ENCODE data around the gene FERMT2. TPM values are rescaled to one million over a fixed set of nuclear protein-coding genes. Genes with fewer than 3 reads are reported as not detected.

Gene FERMT2
- total RNA-seq, 1 donor from 2014 or later, result 206 TPM

GRCh38 chr14:52827426-52827825 lies 123.4 kb downstream of the FERMT2 start:
- DNase-seq (ENCODE audit: low spot score), result no peak

- no peak for DNase-seq (ENCODE audit: low spot score)
These were observed 125.8 kb downstream of the FERMT2 start for GRCh38 chr14:52825085-52825484.

- DNase-seq (ENCODE audit: low spot score), result no peak
These were observed 126.4 kb downstream of the FERMT2 start for GRCh38 chr14:52824462-52824861.

- no peak for DNase-seq (ENCODE audit: low spot score)
These were observed 129.0 kb downstream of the FERMT2 start for GRCh38 chr14:52821805-52822250.

- no peak for DNase-seq (ENCODE audit: low spot score)
These were observed 142.7 kb downstream of the FERMT2 start for GRCh38 chr14:52808101-52808500.

Other genes with a start within 250 kb of the FERMT2 start
- gene PSMC6, start 243.8 kb downstream of the FERMT2 start, total RNA-seq, result 79.6 TPM
- gene STYX, start 220.9 kb downstream of the FERMT2 start, total RNA-seq, result 13.9 TPM
- gene GNPNAT1, start 159.4 kb downstream of the FERMT2 start, total RNA-seq, result 26.7 TPM
- 21.3 TPM for gene DDHD1, start 202.3 kb upstream of the FERMT2 start, total RNA-seq

Measured in mesenteric fat pad (tissue), 1 donor.